Melanocyte of skin (primary cell): ENCODE measurements around the gene XG. TPM values are rescaled to one million over a fixed set of nuclear protein-coding genes. Genes with fewer than 3 reads are reported as not detected.

ENCODE experiments used
- total RNA-seq, 2 donors: library from RNA; depleted of rRNA; stranded (reverse); fragments of >200 nt; gene quantifications; 2 replicates each; pipeline ENCODE4 v1.2.3, GENCODE V29; 2012

The XG gene, protein sequence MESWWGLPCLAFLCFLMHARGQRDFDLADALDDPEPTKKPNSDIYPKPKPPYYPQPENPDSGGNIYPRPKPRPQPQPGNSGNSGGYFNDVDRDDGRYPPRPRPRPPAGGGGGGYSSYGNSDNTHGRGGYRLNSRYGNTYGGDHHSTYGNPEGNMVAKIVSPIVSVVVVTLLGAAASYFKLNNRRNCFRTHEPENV
- total RNA-seq, result under 1 TPM in 1 of 2 donors, not detected in 1; 0.69 TPM

DNA sequence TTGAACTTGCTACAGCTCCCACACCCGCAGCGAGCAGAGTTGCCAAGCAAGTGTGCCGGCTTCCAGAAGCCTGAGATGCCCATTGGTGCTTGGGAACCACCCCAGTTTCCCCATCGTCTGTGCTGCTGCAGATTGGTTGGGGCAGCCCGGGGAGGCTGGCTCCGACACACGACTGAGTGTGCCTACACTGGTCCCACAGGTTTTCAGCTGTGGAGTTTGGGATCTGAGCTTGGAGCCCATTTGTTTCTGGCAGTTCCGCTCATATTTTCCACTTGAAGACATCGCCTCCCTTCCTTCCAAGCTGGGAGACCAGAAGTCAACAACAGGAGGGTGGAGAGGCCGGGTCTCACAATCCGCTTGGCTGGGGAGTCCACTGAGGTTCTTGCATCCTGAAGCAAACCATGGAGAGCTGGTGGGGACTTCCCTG, at the start of gene XG:
XG (plus strand) TSS at position 167 of the 427 bp plus-strand sequence; CDS start at position 402, 235 bp downstream.

DNA sequence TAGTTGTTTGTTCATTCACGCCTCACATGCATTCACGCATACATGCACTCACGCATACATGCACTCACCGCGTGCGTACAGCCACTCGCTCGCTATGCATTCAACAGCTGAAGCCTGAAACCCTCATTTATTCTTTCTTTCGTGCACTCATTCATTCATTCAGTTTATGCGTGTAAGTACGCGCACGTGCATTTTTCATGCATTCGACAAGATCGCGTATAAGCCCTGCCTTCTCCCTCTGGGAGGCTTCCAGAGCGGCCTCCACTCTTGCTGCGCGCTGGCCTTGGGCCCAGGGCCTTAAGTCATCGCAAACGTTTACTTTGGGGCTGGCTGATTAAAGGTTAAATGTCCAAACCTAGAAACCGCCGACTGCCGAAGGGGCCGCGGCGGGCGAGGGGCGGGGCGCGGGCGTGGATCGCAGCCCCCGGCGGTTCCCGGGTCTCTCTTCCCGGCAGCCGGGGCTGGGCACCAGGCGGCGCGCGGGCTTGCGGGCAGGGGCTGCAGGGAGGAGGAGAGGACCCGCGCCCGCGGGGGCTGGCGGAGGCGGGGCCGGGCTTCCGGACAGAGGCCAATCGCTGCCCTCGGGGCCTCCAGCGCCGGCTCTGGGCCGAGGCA, 76.6 kb downstream of the XG start, which contains the start of gene GYG2:
GYG2 (plus strand) TSS at position 587 of the 615 bp plus-strand sequence. CDS start 1,259 bp downstream, outside the sequence.

Other genes starting within 250 kb of the XG start
- gene CD99, start 60.7 kb upstream of the XG start, total RNA-seq, result 100 to 1,000 TPM; 205 to 364 TPM
- gene GYG2, start 76.9 kb downstream of the XG start, total RNA-seq, result 10 to 100 TPM; 36.6 to 44.0 TPM
- gene ARSD, start 177.3 kb downstream of the XG start, total RNA-seq, result 10 to 100 TPM in 1 of 2 donors, 1 to 10 TPM in 1; 5.7 to 12.0 TPM